ENCODE measurements around the gene HOXC10. TPM values are rescaled to one million over a fixed set of nuclear protein-coding genes. Genes with fewer than 3 reads are reported as not detected.
A peak's percentile ranks its signal among the peaks of the same experiment; 100 is the strongest.

HOXC10 gene
- total and polyA plus RNA-seq, 2 donors from 2014 or later = 49.7 to 50.7 TPM

GRCh38 chr12:54036620-54037359 lies 51.8 kb downstream of the HOXC10 start:
- peak in 4 of 5 donors; percentile 40 to 87 (median 60) for DNase-seq
- H3K9ac ChIP-seq (ENCODE audit: low read length in 3 of 3) = no peak overlapping the region
- TF ChIP-seq CTCF (IDR thresholded peaks at IDR 0.05; ENCODE audit: borderline replicate concordance, extremely low read depth, insufficient read depth) = no peak
- H3K4me3 ChIP-seq (ENCODE audit: low read length in 3 of 3) = no peak overlapping the region
- H3K27me3 ChIP-seq (ENCODE audit: control insufficient read depth, insufficient read depth, low read length) = no peaks in the 10 kb centered on the region
- peaks cover 5 to 45% (median 35%) of the 10 kb centered on the region in 3 donors for H3K4me1 ChIP-seq (ENCODE audit: control insufficient read depth in 2 of 3, insufficient read depth in 2 of 3, low read depth in 1 of 3, low read length in 3 of 3)
- intact Hi-C loops (cut with DNase I) = loop anchor here (10.0 kb wide), 1 partner anchor 98 kb away; no protein-coding TSS in a partner anchor
- H3K9me3 ChIP-seq (ENCODE audit: control insufficient read depth in 2 of 3, insufficient read depth in 1 of 3, low read length in 3 of 3) = no peaks in the 10 kb centered on the region
- no peaks in the 10 kb centered on the region for H3K36me3 ChIP-seq (ENCODE audit: control insufficient read depth in 2 of 3, insufficient read depth in 3 of 3, low read length in 3 of 3)
- FAIRE-seq = no peak
- H3K27ac ChIP-seq (ENCODE audit: low read depth in 2 of 2, low read length in 2 of 2) = peak overlapping the region; percentile 14 to 16

GRCh38 chr12:54037360-54038283 lies 52.7 kb downstream of the HOXC10 start:
- H3K9ac ChIP-seq (ENCODE audit: low read length in 3 of 3) = peak overlapping the region in 2 of 3 donors; percentile 6 to 30
- no peak overlapping the region for H3K27ac ChIP-seq (ENCODE audit: low read depth in 2 of 2, low read length in 2 of 2)

GRCh38 chr12:54038284-54038870 lies 53.4 kb downstream of the HOXC10 start:
- Histone ChIP-seq H3K4me1 (ENCODE audit: control insufficient read depth in 2 of 3, insufficient read depth in 2 of 3, low read depth in 1 of 3, low read length in 3 of 3) (peaks cover 11 to 44% (median 35%) of the 10 kb centered on the region in 3 donors), H3K27me3 (ENCODE audit: control insufficient read depth, insufficient read depth, low read length) (no peaks in the 10 kb centered on the region), H3K9ac (ENCODE audit: low read length in 3 of 3) (peak overlapping the region in 2 of 3 donors; percentile 6 to 30), H3K4me3 (ENCODE audit: low read length in 3 of 3) (peak overlapping the region in 1 of 3 donors; percentile 0), H3K9me3 (ENCODE audit: control insufficient read depth in 2 of 3, insufficient read depth in 1 of 3, low read length in 3 of 3) (no peaks in the 10 kb centered on the region), H3K27ac (ENCODE audit: low read depth in 2 of 2, low read length in 2 of 2) (peak overlapping the region; percentile 51 to 55), H3K36me3 (ENCODE audit: control insufficient read depth in 2 of 3, insufficient read depth in 3 of 3, low read length in 3 of 3) (no peaks in the 10 kb centered on the region)
- intact Hi-C loops (cut with DNase I) = loop anchor here (10.0 kb wide), 1 partner anchor 96 kb away; no protein-coding TSS in a partner anchor
- DNase-seq (peak in 3 of 5 donors; percentile 30 to 57 (median 34)), FAIRE-seq (no peak)
- no peak for TF ChIP-seq CTCF (IDR thresholded peaks at IDR 0.05; ENCODE audit: borderline replicate concordance, extremely low read depth, insufficient read depth)

More at GRCh38 chr12:54037360-54038283, 52.7 kb downstream of the HOXC10 start:
- no peak for FAIRE-seq
- peak overlapping the region in 1 of 3 donors; percentile 48 for H3K4me3 ChIP-seq (ENCODE audit: low read length in 3 of 3)
- no peaks in the 10 kb centered on the region for H3K9me3 ChIP-seq (ENCODE audit: control insufficient read depth in 2 of 3, insufficient read depth in 1 of 3, low read length in 3 of 3)
- TF ChIP-seq CTCF (IDR thresholded peaks at IDR 0.05; ENCODE audit: borderline replicate concordance, extremely low read depth, insufficient read depth) = no peak
- no peaks in the 10 kb centered on the region for H3K36me3 ChIP-seq (ENCODE audit: control insufficient read depth in 2 of 3, insufficient read depth in 3 of 3, low read length in 3 of 3)
- H3K4me1 ChIP-seq (ENCODE audit: control insufficient read depth in 2 of 3, insufficient read depth in 2 of 3, low read depth in 1 of 3, low read length in 3 of 3) = peaks cover 5 to 44% (median 35%) of the 10 kb centered on the region in 3 donors
- no peaks in the 10 kb centered on the region for H3K27me3 ChIP-seq (ENCODE audit: control insufficient read depth, insufficient read depth, low read length)
- intact Hi-C loops (cut with DNase I) = loop anchor here (10.0 kb wide), 1 partner anchor 97 kb away; no protein-coding TSS in a partner anchor
- DNase-seq = peak; percentile 12 to 93 (median 75)

Data from kidney (tissue), 14 donors.